Activated gamma-delta T cell treated with Interleukin-2 at 50 U/mL for 16 hours (primary cell): ENCODE measurements around the gene PIGS.

ENCODE experiments used
- DNase-seq: peaks from one replicate; pipeline ENCODE4 v3.0.0-alpha.2; 2020

Gene PIGS

GRCh38 chr17:28549236-28550132 is 21.8 kb downstream of the PIGS start:
- peak; percentile 42 for DNase-seq

DNA sequence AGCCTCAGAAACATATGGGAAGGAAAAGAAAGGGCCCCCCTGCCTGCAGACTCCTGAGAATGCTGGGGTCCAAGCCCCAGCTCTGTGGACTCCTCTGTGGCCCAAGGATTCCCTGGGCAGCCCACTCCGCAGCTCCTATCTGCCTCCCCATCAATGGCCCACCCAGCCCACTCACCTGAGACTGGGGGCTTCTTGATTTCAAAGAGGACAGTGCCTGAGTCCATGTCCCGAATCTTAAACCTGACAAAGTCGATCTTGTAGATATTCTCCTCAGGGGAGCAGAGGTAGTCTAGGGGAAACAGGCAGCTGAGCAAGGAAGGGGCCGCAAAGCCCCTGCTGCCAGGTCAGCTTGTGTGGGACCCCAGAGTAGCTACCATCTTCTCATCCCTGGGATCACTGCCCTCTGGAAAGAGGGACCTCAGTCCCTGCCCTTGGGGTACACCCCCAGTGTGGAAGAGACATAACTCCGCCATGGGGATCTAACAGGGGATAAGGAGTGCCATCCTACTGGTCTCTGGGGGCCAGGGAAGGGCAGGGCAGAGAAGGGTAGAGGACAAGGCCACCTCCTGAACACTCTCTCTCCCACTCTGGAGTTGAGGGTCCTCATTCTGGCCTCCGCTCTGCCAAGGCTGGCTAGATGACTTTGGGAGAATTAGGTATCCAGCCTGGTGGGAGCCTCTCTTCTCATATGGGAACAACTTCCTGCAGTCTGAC is 22.8 kb downstream of the PIGS start:
- no peak for DNase-seq

DNA sequence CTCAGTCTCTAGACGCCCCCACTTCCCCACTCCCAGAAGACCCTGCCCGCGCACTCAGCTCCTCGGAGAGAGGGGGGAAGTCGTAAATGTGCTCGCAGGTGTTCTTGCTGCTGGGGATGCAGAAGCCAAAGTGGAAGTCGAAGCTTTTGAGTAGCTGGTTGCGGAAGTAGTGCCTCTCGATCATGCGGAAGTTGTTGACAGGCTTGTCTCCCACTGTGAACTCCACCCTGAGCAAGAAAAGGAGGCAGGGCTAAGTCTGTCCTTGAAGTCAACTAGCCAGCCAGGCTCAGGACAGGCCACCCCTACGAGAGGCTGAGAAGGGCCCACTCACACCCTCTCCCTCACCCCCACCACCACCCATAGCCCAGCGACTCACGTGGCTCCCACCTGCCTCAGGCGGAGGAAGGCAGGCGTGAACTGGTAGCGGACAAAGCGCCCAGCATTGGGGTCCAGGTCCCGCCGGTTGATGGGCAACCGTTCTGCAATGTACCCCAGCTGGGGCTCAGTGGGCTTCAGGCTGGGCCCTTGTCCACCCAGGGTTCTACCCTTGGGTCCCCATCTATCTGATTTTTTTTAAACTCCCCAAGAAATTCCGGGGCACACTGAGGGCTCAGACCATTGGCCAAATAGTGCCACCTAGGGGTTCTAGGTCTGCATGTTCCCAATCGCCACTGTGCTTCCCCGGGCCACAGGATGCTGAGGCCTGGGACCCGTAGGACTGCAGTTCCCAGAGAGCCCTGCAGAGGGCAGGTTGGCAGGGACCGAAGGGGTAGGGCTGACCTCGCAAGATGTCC is 23.5 kb downstream of the PIGS start:
- DNase-seq = peak; percentile 44

GRCh38 chr17:28547096-28547622 is 24.2 kb downstream of the PIGS start:
- no peak for DNase-seq

DNA sequence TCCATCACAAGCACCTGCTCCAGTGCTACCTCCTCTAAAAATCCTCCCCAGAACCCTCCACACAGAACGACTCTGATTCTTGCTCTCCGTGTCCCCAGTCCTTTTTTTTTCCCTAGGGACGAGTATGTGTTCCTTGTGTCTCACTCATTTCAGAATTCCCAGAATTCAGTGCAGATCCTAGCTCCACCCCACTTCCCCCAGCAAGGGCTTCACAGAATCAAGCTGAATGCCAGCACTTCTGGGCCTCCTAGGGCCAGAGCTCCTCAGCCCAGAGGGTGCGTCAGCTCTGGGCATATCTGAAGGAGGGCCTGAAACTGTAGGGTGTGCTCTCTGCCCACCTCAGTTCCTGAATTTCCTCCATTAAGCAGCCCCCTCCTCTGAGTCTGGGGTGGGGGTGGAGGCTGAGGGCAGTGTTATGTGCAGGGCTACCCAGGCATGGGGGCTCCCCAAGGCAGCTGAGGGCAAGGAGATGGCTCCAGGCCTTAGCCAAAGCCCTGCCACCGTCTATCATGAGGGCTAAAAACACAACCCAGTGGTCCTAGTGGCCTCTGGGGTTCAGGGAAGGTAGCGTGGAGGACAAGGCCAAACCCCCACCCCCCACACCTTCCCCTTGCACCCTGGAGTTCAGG is 25.4 kb downstream of the PIGS start:
- DNase-seq = no peak

- no peak for DNase-seq
Observed at GRCh38 chr17:28545141-28545503, 26.2 kb downstream of the PIGS start.

DNA sequence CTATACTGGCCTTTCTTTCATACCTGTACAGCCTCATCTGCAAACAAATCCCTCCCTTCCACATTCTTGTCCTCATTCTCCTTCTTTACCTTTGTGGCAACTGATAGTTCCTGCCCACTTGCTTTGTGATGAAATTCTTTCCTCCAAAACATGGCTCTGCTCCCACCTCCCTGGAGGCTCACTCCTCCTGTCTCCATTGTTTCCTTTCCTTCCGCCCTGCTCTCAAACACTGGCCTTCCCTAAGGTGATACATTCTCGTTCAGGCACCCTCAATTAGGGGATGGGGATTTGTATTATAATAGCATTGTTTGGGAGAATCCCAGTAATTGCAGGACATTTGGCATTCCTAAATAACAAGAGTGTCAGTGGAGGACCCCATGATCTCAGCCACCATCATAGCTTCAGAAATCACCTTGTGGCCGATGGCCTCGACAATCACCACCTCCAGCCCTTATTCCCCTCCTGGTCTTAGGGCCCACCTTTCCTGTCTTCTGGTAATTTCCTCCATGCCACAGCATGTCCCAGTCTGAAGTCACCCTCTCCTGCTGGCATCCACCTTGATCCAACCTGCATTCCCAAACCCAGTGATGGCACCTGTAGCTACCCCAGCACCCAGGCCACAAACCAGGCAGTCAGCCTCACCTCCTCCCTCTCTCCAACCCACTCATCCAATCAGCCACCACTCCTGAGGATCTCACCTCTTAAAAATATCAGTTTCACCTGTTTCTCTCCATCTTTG is 26.8 kb downstream of the PIGS start:
- DNase-seq = no peak

- no peak for DNase-seq
Observed at GRCh38 chr17:28541439-28541838, 29.9 kb downstream of the PIGS start.

DNA sequence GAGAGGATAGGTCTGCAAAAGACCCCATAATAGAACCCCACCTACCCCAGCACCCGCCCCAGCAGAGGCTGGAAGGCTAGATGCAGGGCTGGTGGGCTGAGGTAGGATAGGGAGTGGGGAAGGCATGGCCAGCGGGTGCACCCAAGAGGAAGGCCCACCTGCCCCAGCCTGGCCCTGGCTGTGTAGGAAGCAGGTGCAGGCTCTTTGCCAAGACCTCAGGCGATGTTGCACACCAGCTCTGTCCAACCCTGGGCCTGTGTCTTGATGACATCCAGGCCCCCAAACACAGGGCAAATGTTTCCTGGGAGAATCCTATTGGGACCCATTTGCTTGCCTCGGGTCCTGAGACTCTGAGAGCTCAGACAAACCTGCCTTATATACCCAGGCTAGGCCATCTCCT is 31.1 kb downstream of the PIGS start:
- no peak for DNase-seq

GRCh38 chr17:28538296-28538895 is 32.9 kb downstream of the PIGS start:
- DNase-seq = no peak

GRCh38 chr17:28537219-28537610 is 34.1 kb downstream of the PIGS start:
- DNase-seq = no peak

DNA sequence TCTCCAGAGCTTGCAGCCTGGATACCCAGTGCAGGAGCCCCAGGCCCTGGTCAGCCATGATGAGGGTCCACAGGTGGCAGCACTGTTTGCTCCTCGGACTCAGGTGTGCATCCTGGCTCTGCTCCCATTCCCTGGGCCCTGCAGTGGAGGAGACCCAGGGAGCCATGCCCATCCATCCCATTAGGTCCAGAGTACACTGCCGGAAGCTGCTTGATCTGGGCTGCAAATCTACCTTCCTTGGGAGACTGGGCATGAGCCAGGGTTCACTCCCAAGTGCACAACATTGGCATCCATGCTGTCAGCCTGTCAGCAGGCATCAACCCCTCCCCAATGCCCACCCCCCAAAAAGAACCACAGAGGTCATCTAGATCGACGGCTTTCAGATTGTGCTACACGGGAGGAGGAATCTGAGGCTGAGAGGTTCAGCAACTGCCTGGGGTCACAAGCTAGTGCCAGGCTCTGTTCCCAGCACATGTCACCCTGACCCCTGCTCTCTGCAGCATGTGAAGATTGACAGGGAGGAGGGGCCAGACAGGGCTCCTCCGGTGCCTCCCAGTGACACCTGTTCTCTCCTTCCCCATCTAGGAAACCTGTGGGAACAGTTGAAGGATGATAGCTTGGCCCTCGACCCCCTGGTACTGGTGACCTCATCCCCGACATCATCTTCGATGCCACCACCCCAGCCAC is 34.6 kb downstream of the PIGS start:
- DNase-seq = no peak

GRCh38 chr17:28534740-28535375 is 36.5 kb downstream of the PIGS start:
- DNase-seq = no peak

DNA sequence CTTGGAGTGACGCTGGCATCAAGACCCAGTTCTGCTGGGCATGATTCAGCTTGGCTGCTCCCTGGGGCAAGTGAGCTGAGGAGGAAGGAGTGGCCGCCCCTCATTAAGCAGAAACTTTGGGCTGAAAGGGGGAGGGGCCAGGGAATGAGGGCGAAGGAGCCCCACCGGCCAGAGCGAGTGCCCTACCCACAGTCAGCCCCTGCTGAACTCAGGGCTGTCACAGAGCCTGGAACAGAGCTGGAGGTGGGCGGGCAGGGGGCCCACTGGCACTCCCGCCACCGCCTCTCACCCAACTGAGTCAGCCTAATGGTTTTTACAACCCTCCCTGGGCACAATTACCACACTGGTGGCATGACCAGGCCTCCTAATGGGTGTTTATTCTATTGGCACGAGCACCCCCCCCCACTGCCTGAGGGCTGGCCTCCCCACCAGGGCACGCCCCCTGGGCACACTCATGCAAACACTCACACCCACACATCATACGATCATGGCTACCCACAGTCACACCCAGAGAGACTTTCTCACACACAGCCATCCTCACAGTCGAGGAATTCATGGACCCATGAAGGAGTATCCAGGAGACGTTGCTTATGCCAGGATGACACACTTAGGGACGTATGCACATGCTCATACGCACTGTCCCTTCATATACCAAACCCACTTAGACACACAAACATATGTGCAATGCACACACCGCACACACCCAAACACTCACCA is 38.1 kb downstream of the PIGS start:
- no peak for DNase-seq

GRCh38 chr17:28532050-28532960 is 39.0 kb downstream of the PIGS start:
- DNase-seq = no peak

DNA sequence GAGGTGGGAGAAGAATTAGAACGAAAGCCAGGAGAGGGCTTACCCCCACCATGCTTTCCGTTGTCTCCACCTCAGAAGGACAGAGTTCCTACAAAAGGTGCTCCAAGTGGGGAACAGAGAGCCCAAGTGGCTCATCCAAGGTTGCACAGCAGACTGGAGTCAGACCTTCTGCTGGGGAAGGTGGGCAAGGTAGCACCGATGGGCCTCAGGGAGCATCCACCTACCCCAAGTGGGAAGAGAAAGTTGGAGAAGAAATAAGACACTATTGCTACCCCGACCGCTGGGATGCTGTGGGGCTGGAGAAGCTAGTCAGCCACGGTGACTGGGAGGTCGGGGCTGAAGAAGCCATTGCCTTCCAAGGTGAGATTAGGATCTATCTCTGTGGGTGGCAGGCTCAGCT is 40.4 kb downstream of the PIGS start:
- DNase-seq = no peak

DNA sequence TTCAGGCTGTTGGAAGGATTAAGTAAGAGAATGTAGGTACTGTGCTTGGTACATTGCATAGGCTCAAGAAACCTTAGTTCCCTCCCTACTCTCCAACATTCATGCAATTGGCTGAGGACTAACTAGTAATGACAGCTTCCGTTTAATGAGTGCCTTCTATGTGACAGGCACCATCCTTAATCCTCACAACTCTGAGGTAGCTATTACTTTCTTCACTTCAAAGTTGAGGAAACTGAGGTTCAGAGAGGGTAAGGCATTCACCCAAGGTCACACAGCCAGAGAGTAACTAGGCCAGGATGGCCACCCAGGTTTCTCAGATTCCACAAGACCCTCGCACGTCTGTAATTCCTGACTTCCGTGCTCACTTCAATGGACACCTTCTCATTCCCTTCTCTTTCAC is 41.1 kb downstream of the PIGS start:
- DNase-seq = no peak

- DNase-seq = no peak
Observed at GRCh38 chr17:28529013-28529400, 42.3 kb downstream of the PIGS start.
